HUES48 (cell line): Measurements from ENCODE around the gene FOCAD.

Source experiments
- H3K27ac ChIP-seq: one replicate; pipeline ENCODE4 v1.7.0; 2013; ENCODE audit warnings: low read depth, low read length, inconsistent platforms
- H3K27me3 ChIP-seq: 2 replicates; pipeline ENCODE4 v1.6.1; 2013; ENCODE audit warnings: mild to moderate bottlenecking, low read length; ENCODE audit not compliant: control insufficient read depth, insufficient read depth
- H3K36me3 ChIP-seq: 2 replicates; pipeline ENCODE4 v1.6.1; 2013; ENCODE audit warnings: low read length; ENCODE audit not compliant: control insufficient read depth, insufficient read depth
- H3K4me1 ChIP-seq: 2 replicates; pipeline ENCODE4 v1.6.1; 2013; ENCODE audit warnings: mild to moderate bottlenecking, low read length; ENCODE audit not compliant: control insufficient read depth, insufficient read depth
- H3K4me3 ChIP-seq: 2 replicates; pipeline ENCODE4 v1.5.1; 2013; ENCODE audit warnings: mild to moderate bottlenecking, low read depth, low read length
- H3K9ac ChIP-seq: 2 replicates; pipeline ENCODE4 v1.6.1; 2013; ENCODE audit warnings: mild to moderate bottlenecking, low read depth, low read length, moderate library complexity
- H3K9me3 ChIP-seq: 2 replicates; pipeline ENCODE4 v1.6.1; 2013; ENCODE audit warnings: low read length; ENCODE audit not compliant: control insufficient read depth, insufficient read depth

FOCAD gene

DNA sequence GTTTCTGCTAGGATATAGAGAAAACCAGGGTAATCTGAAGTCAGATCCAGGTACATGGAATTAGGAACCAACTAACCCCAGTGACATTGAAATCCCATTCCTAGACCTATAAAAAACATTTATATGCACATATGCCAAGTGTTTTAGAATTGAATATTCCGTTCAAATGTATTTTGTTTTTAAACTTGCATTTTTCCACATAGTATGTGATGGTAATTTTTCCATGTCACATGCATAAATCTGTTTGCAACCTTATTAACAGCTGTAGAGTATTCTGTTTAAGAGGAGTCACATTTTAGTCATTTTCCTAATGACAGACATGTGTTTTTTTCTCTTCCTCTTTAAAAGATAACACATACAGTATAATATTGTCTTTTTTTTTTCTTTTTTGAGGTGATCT lies 50.2 kb downstream of the FOCAD start:
- no peak overlapping the region for H3K4me3 ChIP-seq
- no peak overlapping the region for H3K27ac ChIP-seq
- H3K27me3 ChIP-seq = no peaks in the 10 kb centered on the region
- no peak overlapping the region for H3K9ac ChIP-seq
- peaks cover under 1% of the 10 kb centered on the region; the same call in 1 of the 2 replicates for H3K36me3 ChIP-seq
- H3K4me1 ChIP-seq = no peaks in the 10 kb centered on the region
- no peaks in the 10 kb centered on the region for H3K9me3 ChIP-seq

DNA sequence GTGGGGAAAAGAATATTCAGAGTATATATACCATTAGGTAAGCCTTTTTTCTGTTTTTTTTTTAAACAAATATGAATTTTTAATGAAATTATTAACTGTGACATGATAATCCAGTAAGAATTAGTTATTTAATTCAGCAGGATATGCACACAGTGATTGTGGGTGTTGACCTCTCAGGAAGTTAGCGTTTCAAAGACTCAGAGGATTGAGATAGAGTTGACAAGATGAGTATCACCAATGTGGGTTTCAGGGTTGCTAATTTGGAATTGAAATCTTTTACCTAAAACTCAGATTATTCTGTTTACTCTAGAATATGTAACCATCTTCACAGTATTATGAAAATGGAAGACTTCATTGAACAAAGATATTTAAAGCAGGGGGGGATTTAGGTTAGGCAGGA lies 56.2 kb downstream of the FOCAD start:
- Histone ChIP-seq H3K27ac (no peak overlapping the region), H3K27me3 (no peaks in the 10 kb centered on the region), H3K36me3 (peaks cover 15% of the 10 kb centered on the region), H3K9me3 (no peaks in the 10 kb centered on the region), H3K9ac (no peak overlapping the region), H3K4me3 (no peak overlapping the region), H3K4me1 (0 out of 2 replicates have a peak, but pooled peaks cover 4% of the 10 kb centered on the region)

DNA sequence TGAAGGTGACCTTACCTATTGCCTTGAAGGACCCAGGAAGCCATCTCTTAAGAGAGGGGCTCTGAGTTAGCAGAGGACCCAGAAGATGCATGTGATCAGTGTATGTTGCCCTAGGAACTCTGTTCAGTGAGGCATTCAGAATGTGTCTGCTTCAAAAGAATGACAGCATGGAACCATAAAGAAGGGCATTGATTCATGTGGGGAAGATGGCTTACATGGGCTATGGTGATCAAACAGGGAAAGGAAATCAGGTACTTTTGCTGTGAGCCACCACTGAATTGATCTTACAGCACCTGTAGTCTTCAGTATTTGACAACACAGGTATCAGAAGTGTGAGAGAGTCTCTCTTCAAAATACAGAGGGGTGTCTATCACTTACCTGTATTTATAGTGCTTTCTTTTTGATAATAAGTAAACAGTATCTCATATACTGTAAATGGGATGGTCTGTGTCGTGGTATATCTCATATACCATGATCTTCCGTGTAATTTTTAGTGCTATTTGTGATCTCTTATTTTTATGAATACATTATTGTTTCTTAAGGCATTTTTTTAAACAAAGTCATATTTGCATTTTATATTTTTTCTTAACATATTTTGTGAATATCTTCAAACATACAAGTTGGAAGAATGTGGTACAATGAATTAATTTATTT lies 57.0 kb downstream of the FOCAD start:
- no peak overlapping the region for H3K9ac ChIP-seq
- H3K27ac ChIP-seq = no peak overlapping the region
- H3K4me3 ChIP-seq = no peak overlapping the region
- peaks cover 15% of the 10 kb centered on the region for H3K36me3 ChIP-seq
- H3K27me3 ChIP-seq = no peaks in the 10 kb centered on the region
- H3K9me3 ChIP-seq = no peaks in the 10 kb centered on the region
- H3K4me1 ChIP-seq = 0 out of 2 replicates have a peak, but pooled peaks cover 4% of the 10 kb centered on the region

GRCh38 chr9:20742833-20743232 lies 58.8 kb downstream of the FOCAD start:
- peaks cover 15% of the 10 kb centered on the region for H3K36me3 ChIP-seq
- no peak overlapping the region for H3K27ac ChIP-seq
- H3K9me3 ChIP-seq = no peaks in the 10 kb centered on the region
- no peak overlapping the region for H3K4me3 ChIP-seq
- H3K4me1 ChIP-seq = 0 out of 2 replicates have a peak, but pooled peaks cover 4% of the 10 kb centered on the region
- no peaks in the 10 kb centered on the region for H3K27me3 ChIP-seq
- H3K9ac ChIP-seq = no peak overlapping the region

GRCh38 chr9:20744036-20744630 lies 60.1 kb downstream of the FOCAD start:
- no peaks in the 10 kb centered on the region for H3K9me3 ChIP-seq
- H3K4me3 ChIP-seq = no peak overlapping the region
- peaks cover 15% of the 10 kb centered on the region for H3K36me3 ChIP-seq
- no peak overlapping the region for H3K27ac ChIP-seq
- peaks cover 8% of the 10 kb centered on the region; the same call in 1 of the 2 replicates for H3K4me1 ChIP-seq
- H3K9ac ChIP-seq = no peak overlapping the region
- no peaks in the 10 kb centered on the region for H3K27me3 ChIP-seq

- no peaks in the 10 kb centered on the region for H3K27me3 ChIP-seq
- H3K36me3 ChIP-seq = peaks cover 4% of the 10 kb centered on the region; the same call in 1 of the 2 replicates
- no peak overlapping the region for H3K4me3 ChIP-seq
- H3K9me3 ChIP-seq = no peaks in the 10 kb centered on the region
- H3K9ac ChIP-seq = no peak overlapping the region
- H3K27ac ChIP-seq = no peak overlapping the region
- H3K4me1 ChIP-seq = peaks cover 13% of the 10 kb centered on the region; the same call in 1 of the 2 replicates
These were observed 62.9 kb downstream of the FOCAD start for GRCh38 chr9:20746967-20747366.

- peaks cover 9% of the 10 kb centered on the region; the same call in 1 of the 2 replicates for H3K4me1 ChIP-seq
- H3K27ac ChIP-seq = no peak overlapping the region
- H3K9me3 ChIP-seq = no peaks in the 10 kb centered on the region
- H3K36me3 ChIP-seq = no peaks in the 10 kb centered on the region
- no peak overlapping the region for H3K9ac ChIP-seq
- H3K27me3 ChIP-seq = no peaks in the 10 kb centered on the region
- no peak overlapping the region for H3K4me3 ChIP-seq
These were observed 65.6 kb downstream of the FOCAD start for GRCh38 chr9:20749496-20750198.

GRCh38 chr9:20753761-20754160 lies 69.7 kb downstream of the FOCAD start:
- Histone ChIP-seq H3K9ac (no peak overlapping the region), H3K27ac (no peak overlapping the region), H3K4me3 (no peak overlapping the region), H3K36me3 (no peaks in the 10 kb centered on the region), H3K4me1 (peaks cover 9% of the 10 kb centered on the region; the same call in 1 of the 2 replicates), H3K9me3 (no peaks in the 10 kb centered on the region), H3K27me3 (no peaks in the 10 kb centered on the region)

- no peak overlapping the region for H3K27ac ChIP-seq
- H3K36me3 ChIP-seq = no peaks in the 10 kb centered on the region
- no peaks in the 10 kb centered on the region for H3K9me3 ChIP-seq
- peaks cover 1% of the 10 kb centered on the region; the same call in 1 of the 2 replicates for H3K4me1 ChIP-seq
- no peaks in the 10 kb centered on the region for H3K27me3 ChIP-seq
- H3K9ac ChIP-seq = no peak overlapping the region
- H3K4me3 ChIP-seq = no peak overlapping the region
These were observed 70.5 kb downstream of the FOCAD start for GRCh38 chr9:20754556-20754955.

GRCh38 chr9:20760246-20760891 lies 76.3 kb downstream of the FOCAD start:
- Histone ChIP-seq H3K4me1 (no peaks in the 10 kb centered on the region), H3K9ac (no peak overlapping the region), H3K4me3 (no peak overlapping the region), H3K27me3 (no peaks in the 10 kb centered on the region), H3K27ac (no peak overlapping the region), H3K36me3 (peaks cover 9% of the 10 kb centered on the region), H3K9me3 (no peaks in the 10 kb centered on the region)
